Esophagus muscularis mucosa (tissue), 4 donors: ENCODE measurements around the gene PPP2R1B. TPM values are rescaled to one million over a fixed set of nuclear protein-coding genes. Genes with fewer than 3 reads are reported as not detected.
"Not testable (repeated sequence)": the region's sequence is repeated elsewhere in the genome, so short reads cannot be mapped to it uniquely, and the experiment has no call there.

Source experiments
- DNase-seq: peaks from one replicate; pipeline ENCODE4 v3.0.0-alpha.2; 2017; ENCODE audit errors: extremely low spot score
- H3K27ac ChIP-seq, 4 donors: fragments of 200-600 bp; sonication (generic); replicated peaks in 1 of 4; 1 replicate in 3 of 4; 2 replicates in 1 of 4; pipeline ENCODE4 v1.5.1; 2016 to 2019; ENCODE audit warnings: mild to moderate bottlenecking in 1 of 4
- H3K27me3 ChIP-seq, 4 donors: fragments of 200-600 bp; sonication (generic); one replicate each; pipeline versions ENCODE4 v1.5.1 to v1.6.0; 2016 to 2019
- H3K36me3 ChIP-seq, 4 donors: fragments of 200-600 bp; sonication (generic); one replicate each; pipeline ENCODE4 v1.5.1; 2016 to 2019
- H3K4me1 ChIP-seq, 4 donors: fragments of 200-600 bp; sonication (generic); one replicate each; pipeline ENCODE4 v1.5.1; 2016 to 2019
- H3K4me3 ChIP-seq, 4 donors: fragments of 200-600 bp; sonication (generic); 1 replicate in 2 of 4; 2 replicates in 2 of 4; pipeline ENCODE4 v1.5.1; 2016 to 2019; ENCODE audit warnings: mild to moderate bottlenecking in 4 of 4, moderate library complexity in 1 of 4
- H3K9me3 ChIP-seq, 4 donors: fragments of 200-600 bp; sonication (generic); 1 replicate in 3 of 4; 2 replicates in 1 of 4; pipeline ENCODE4 v1.5.1; 2016 to 2019
- CTCF ChIP-seq, 3 experiments: fragments of 200-600 bp in 2 of 3; fragments of 450-650 bp in 1 of 3; sonication (generic) in 2 of 3; IDR thresholded peaks; one replicate each; pipeline ENCODE4 v1.5.1; 2017 to 2019; ENCODE audit warnings: antibody characterized with exemption in 3 of 3, mild to moderate bottlenecking in 2 of 3, moderate library complexity in 1 of 3
- EP300 ChIP-seq: sonication (generic); formaldehyde crosslinking; IDR thresholded peaks from one replicate; pipeline ENCODE4 v1.6.1; 2017; ENCODE audit warnings: antibody characterized with exemption
- POLR2A ChIP-seq: fragments of 450-650 bp; IDR thresholded peaks from one replicate; pipeline ENCODE4 v1.6.1; 2017; ENCODE audit warnings: antibody characterized with exemption, moderate library complexity, mild to moderate bottlenecking, low read depth
- POLR2AphosphoS5 ChIP-seq, 2 donors: sonication (generic); formaldehyde crosslinking; IDR thresholded peaks; one replicate each; pipeline ENCODE4 v1.6.1; 2017; ENCODE audit warnings: antibody characterized with exemption in 2 of 2
- WGBS: methylation state at CpG from one replicate; pipeline ENCODE4 v1.1.5; 2018; 5-methylcytosine and 5-hydroxymethylcytosine counted together
- intact Hi-C: fragments of 100-400 bp; cut with DNase I; formaldehyde crosslinking; loops from one replicate; pipeline ENCODE4 v1.15.1; 2023
- total RNA-seq, 4 donors: library from RNA; depleted of rRNA; stranded (reverse); fragments of >200 nt; gene quantifications; one replicate each; pipeline versions ENCODE4 v1.1.0 to v1.2.1, GENCODE V29; 2016

The PPP2R1B gene
- total RNA-seq, 4 donors from 2014 or later = 9.6 to 12.8 (median 10.5) TPM

DNA sequence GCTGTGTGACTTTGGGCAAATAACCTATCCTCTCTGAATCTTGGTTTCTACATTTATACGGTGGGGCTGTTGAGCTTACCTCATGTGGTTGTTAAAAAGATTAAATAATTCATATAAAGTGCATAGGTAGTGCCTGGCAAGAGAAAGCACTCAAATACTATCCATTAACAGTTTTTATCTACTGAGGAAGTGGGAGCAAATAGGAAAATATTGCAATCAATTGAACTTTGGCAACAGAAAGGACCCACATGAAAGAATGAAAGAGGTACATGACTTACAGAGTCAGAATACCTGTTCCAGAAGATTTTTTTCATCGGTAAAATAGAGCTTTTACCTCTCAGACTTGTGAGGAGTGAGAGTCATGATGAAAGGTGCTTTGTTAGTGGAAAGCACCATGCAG is 6.3 kb upstream of the PPP2R1B start:
- H3K36me3 ChIP-seq = no peaks in the 10 kb centered on the region
- H3K4me1 ChIP-seq = peaks cover 6 to 14% (median 11%) of the 10 kb centered on the region in 4 donors
- 91% methylated on average over 2 of the region's 2 CpGs for WGBS
- DNase-seq = no peak
- no peak for TF ChIP-seq POLR2A
- no peak for TF ChIP-seq EP300
- no peak for TF ChIP-seq CTCF (IDR thresholded peaks at IDR 0.05)
- TF ChIP-seq POLR2AphosphoS5 (IDR thresholded peaks at IDR 0.05) = no peak
- H3K27me3 ChIP-seq = no peaks in the 10 kb centered on the region
- no peak overlapping the region for H3K4me3 ChIP-seq
- intact Hi-C loops = no loop called here
- H3K27ac ChIP-seq = no peak overlapping the region
- no peaks in the 10 kb centered on the region for H3K9me3 ChIP-seq

- peaks cover 6 to 17% (median 16%) of the 10 kb centered on the region in 4 donors for H3K4me1 ChIP-seq
- DNase-seq, intact Hi-C loops, H3K27me3 ChIP-seq, H3K4me3 ChIP-seq, H3K27ac ChIP-seq, H3K9me3 ChIP-seq, H3K36me3 ChIP-seq: not testable (repeated sequence)
- WGBS = 91% methylated on average over 5 of the region's 5 CpGs
These were observed 5.0 kb upstream of the PPP2R1B start for GRCh38 chr11:111771205-111771604.

DNA sequence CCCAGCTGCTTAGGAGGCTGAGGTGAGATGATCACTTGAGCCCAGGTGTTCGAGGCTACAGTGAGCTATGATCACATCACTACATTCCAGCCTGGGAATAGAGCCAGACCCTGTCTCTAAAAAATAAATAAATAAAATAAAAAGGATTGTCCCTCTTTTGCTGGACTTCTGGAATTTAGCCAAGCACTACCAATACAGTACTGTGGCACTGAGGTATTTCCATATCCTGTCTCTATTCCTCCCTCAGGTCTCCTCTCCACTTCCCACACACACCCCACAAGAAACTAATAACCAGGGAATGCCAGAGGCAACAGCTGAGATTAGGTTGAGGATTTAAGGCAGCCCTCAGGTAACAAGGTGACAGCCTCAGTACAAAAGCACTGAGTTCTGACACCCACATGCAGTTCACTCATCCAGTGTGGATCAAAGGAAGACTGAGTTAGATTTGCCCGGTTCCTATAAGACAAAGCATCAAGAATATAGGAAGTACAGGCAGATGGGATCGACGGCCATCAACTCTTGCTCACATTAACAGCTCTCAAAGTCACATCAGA is 4.5 kb upstream of the PPP2R1B start:
- peaks cover 6 to 17% (median 16%) of the 10 kb centered on the region in 4 donors for H3K4me1 ChIP-seq
- H3K27ac ChIP-seq = no peak overlapping the region
- no peak for DNase-seq
- TF ChIP-seq POLR2A = no peak
- no peak for TF ChIP-seq CTCF (IDR thresholded peaks at IDR 0.05)
- no peak for TF ChIP-seq POLR2AphosphoS5 (IDR thresholded peaks at IDR 0.05)
- TF ChIP-seq EP300 = no peak
- intact Hi-C loops = no loop called here
- no peaks in the 10 kb centered on the region for H3K9me3 ChIP-seq
- H3K36me3 ChIP-seq = no peaks in the 10 kb centered on the region
- no peaks in the 10 kb centered on the region for H3K27me3 ChIP-seq
- no peak overlapping the region for H3K4me3 ChIP-seq
- 77% methylated on average over 4 of the region's 4 CpGs for WGBS

- Histone ChIP-seq H3K4me3 (peak overlapping the region; percentile 72 to 93 (median 80)), H3K9me3 (no peaks in the 10 kb centered on the region), H3K4me1 (peaks cover 4 to 39% (median 37%) of the 10 kb centered on the region in 4 donors), H3K27ac (peak overlapping the region; percentile 90 to 93 (median 91)), H3K27me3 (no peaks in the 10 kb centered on the region), H3K36me3 (peaks cover 0 to 29% (median 19%) of the 10 kb centered on the region in 4 donors)
- DNase-seq = no peak
- intact Hi-C loops = loop anchor here (2.0 kb wide), 1 partner anchor 164 kb away; the partner anchor contains the start of gene SIK2
- WGBS = 5% methylated on average over 7 of the region's 7 CpGs
- TF ChIP-seq POLR2A (no peak), POLR2AphosphoS5 (IDR thresholded peaks at IDR 0.05) (no peak), CTCF (IDR thresholded peaks at IDR 0.05) (no peak), EP300 (no peak)
These were observed 599 bp upstream of the PPP2R1B start for GRCh38 chr11:111766834-111767142.

GRCh38 chr11:111765320-111765983 is 737 bp downstream of the PPP2R1B start:
- H3K27me3 ChIP-seq = no peaks in the 10 kb centered on the region
- peak overlapping the region; percentile 90 to 93 (median 91) for H3K27ac ChIP-seq
- DNase-seq = no peak
- peak overlapping the region; percentile 72 to 93 (median 80) for H3K4me3 ChIP-seq
- intact Hi-C loops = no loop called here
- TF ChIP-seq EP300 (no peak), CTCF (IDR thresholded peaks at IDR 0.05) (no peak), POLR2A (no peak), POLR2AphosphoS5 (IDR thresholded peaks at IDR 0.05) (no peak)
- peaks cover 13 to 43% (median 32%) of the 10 kb centered on the region in 4 donors for H3K36me3 ChIP-seq
- no peaks in the 10 kb centered on the region for H3K9me3 ChIP-seq
- peaks cover 4 to 39% (median 37%) of the 10 kb centered on the region in 4 donors for H3K4me1 ChIP-seq
- 4% methylated on average over 13 of the region's 28 CpGs for WGBS
